ENCODE measurements around the gene CRAT. TPM values are rescaled to one million over a fixed set of nuclear protein-coding genes. Genes with fewer than 3 reads are reported as not detected.

Gene CRAT
- total RNA-seq, 4 donors from 2014 or later = 73.9 to 117 (median 92.2) TPM

DNA sequence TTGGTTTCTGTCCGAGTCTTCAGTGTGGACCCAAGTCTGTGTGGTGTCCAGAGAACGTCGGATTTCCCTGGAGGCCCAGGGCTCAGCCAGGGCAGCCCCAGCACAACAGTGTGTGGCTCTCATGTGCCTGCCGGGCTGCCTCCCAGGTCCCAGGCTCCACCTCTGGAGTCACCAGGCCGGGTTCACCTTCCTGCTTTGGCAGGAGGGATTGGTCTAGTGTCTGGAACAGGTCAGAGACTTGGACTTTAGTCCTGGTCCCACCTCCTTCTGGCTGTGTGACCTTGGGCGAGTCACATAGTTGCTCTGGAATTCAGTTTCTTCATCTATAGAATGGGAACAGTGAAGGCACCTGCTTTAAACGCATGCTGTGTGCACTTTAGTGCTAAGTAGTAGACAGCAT, 26.5 kb downstream of the CRAT start:
- 93% methylated on average over 3 of the region's 7 CpGs for WGBS
- Histone ChIP-seq H3K36me3 (peaks cover 9 to 46% (median 41%) of the 10 kb centered on the region in 4 donors), H3K27ac (replicated peaks in 1 of 4) (no peak overlapping the region), H3K27me3 (no peaks in the 10 kb centered on the region), H3K4me1 (peaks cover 11 to 37% (median 23%) of the 10 kb centered on the region in 4 donors), H3K4me3 (no peak overlapping the region), H3K9me3 (no peaks in the 10 kb centered on the region)
- TF ChIP-seq POLR2A (IDR thresholded peaks at IDR 0.05; ENCODE audit: low read depth) = no peak
- intact Hi-C loops (cut with DNase I) = no loop called here
- DNase-seq (ENCODE audit: extremely low spot score) = no peak

DNA sequence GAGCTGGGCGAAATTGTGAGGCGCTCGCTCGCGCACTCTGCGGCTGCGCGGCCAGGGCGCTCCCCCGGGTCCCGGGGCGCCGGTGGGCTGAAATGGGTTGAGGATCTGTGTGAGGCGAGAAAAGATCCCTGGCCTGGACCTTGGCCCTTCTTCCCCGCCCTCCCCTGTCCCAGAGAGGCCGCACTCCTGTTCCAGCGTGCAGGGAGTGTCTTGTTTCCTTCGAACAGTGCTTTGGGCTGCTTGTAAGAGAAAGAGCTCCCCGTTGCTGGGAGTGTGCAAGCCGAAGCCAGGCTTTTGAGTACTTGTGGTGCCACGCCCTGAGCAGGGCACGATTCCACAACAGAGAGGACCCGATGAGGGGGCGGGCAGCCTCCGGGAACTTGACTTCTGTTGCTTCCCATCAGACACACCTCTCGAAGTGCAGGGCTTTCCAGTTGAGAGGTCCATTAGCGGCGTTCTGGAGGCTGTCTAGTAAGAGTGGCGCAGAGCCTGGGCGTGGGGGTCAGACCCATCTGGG, 29.1 kb downstream of the CRAT start:
- TF ChIP-seq POLR2AphosphoS5 (IDR thresholded peaks at IDR 0.05) = peak in 1 of 2 donors; percentile 39
- TF ChIP-seq, protein P1, sequence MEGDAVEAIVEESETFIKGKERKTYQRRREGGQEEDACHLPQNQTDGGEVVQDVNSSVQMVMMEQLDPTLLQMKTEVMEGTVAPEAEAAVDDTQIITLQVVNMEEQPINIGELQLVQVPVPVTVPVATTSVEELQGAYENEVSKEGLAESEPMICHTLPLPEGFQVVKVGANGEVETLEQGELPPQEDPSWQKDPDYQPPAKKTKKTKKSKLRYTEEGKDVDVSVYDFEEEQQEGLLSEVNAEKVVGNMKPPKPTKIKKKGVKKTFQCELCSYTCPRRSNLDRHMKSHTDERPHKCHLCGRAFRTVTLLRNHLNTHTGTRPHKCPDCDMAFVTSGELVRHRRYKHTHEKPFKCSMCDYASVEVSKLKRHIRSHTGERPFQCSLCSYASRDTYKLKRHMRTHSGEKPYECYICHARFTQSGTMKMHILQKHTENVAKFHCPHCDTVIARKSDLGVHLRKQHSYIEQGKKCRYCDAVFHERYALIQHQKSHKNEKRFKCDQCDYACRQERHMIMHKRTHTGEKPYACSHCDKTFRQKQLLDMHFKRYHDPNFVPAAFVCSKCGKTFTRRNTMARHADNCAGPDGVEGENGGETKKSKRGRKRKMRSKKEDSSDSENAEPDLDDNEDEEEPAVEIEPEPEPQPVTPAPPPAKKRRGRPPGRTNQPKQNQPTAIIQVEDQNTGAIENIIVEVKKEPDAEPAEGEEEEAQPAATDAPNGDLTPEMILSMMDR (IDR thresholded peaks at IDR 0.05) = no peak
- Histone ChIP-seq H3K4me3 (peak overlapping the region; percentile 68 to 88 (median 74)), H3K9me3 (no peaks in the 10 kb centered on the region), H3K27me3 (no peaks in the 10 kb centered on the region), H3K36me3 (peaks cover 8 to 22% (median 21%) of the 10 kb centered on the region in 4 donors), H3K27ac (replicated peaks in 1 of 4) (peak overlapping the region; percentile 75 to 88 (median 81)), H3K4me1 (peaks cover 11 to 37% (median 23%) of the 10 kb centered on the region in 4 donors)
- intact Hi-C loops (cut with DNase I) = no loop called here
- WGBS = 8% methylated on average over 11 of the region's 30 CpGs
- no peak for DNase-seq (ENCODE audit: extremely low spot score)

DNA sequence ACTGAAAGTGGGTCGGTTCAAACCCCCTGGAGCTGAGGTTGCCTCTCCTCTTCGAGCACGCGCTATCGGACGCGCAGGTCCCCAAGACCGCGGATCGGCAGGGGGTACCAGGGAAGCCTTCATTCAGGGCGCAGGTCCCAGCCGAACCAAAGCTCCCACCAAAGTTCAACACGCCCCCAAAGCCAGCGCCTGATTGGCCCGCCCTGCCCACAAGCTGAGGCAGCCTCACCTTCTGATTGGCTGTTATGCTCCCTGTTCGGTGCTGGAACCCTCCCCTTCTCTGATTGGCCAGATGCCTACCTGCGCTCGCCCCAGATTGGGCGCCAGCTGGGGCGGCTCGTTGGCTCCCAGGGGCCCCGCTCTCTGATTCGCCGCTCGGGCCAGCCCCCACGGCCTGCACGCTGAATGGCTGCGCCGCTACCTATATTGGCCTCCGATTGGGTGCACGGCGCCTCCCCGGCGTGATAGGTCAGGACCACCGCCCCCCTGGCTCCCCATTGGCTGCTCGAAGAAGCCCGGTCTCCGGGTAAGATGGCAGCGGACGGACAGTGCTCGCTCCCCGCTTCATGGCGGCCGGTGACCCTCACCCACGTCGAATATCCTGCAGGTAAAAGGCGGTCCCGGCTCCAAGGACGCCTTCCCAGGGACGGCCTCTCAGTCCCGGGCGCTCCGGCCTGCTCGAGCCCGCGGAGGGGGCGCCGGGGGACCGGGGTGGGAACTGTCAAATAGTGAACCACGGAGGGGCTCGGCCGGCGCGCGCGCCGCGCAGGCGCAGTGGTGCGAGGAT, 29.8 kb downstream of the CRAT start, which contains the start of gene DOLPP1:
Gene DOLPP1 (plus strand): TSS at position 511 of the 787 bp plus-strand sequence. CDS start 21 bp downstream, at position 532.
- TF ChIP-seq POLR2A (IDR thresholded peaks at IDR 0.05; ENCODE audit: low read depth) = peak; percentile 44
- peak in 1 of 2 donors; percentile 80 for TF ChIP-seq POLR2AphosphoS5 (IDR thresholded peaks at IDR 0.05)
- TF ChIP-seq, protein P1 (IDR thresholded peaks at IDR 0.05) = peak in 1 of 3 experiments; percentile 43
- TF ChIP-seq EP300 (IDR thresholded peaks at IDR 0.05) = no peak
- no peaks in the 10 kb centered on the region for H3K27me3 ChIP-seq
- intact Hi-C loops (cut with DNase I) = no loop called here
- peak within 1 kb of the TSS; percentile 68 to 88 (median 74) for H3K4me3 ChIP-seq
- no peaks in the 10 kb centered on the region for H3K9me3 ChIP-seq
- peaks cover 1 to 16% (median 15%) of the 10 kb centered on the region in 4 donors for H3K36me3 ChIP-seq
- 0% methylated on average over 17 of the region's 70 CpGs for WGBS
- H3K27ac ChIP-seq (replicated peaks in 1 of 4) = peak within 1 kb of the TSS; percentile 75 to 88 (median 81)
- peaks cover 11 to 37% (median 23%) of the 10 kb centered on the region in 4 donors for H3K4me1 ChIP-seq
- peak; percentile 100 for DNase-seq (ENCODE audit: extremely low spot score)

DNA sequence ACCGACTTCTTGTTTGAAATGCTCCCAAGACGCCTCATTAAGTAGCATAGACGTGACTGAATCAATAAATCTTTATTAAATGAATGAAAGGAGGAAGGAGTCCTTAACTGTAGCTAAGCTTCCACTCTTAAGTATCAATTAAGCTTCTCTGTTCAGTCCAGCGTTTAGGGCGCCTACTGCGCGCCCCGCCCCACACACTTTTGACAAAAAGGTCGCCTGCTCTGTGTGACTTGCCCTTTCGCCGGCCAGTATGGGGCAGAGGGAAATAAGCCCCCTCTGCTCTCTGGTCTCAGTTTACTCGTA, 30.3 kb downstream of the CRAT start:
- intact Hi-C loops (cut with DNase I) = no loop called here
- Histone ChIP-seq H3K4me1 (peaks cover 11 to 37% (median 23%) of the 10 kb centered on the region in 4 donors), H3K4me3 (peak overlapping the region; percentile 68 to 88 (median 74)), H3K9me3 (no peaks in the 10 kb centered on the region), H3K27ac (replicated peaks in 1 of 4) (peak overlapping the region in 3 of 4 donors; percentile 75 to 88 (median 82)), H3K36me3 (peaks cover 0 to 10% (median 9%) of the 10 kb centered on the region in 4 donors), H3K27me3 (no peaks in the 10 kb centered on the region)
- TF ChIP-seq EP300 (IDR thresholded peaks at IDR 0.05) (no peak), POLR2AphosphoS5 (IDR thresholded peaks at IDR 0.05) (no peak), POLR2A (IDR thresholded peaks at IDR 0.05; ENCODE audit: low read depth) (no peak)
- TF ChIP-seq, protein P1 (IDR thresholded peaks at IDR 0.05) = no peak
- DNase-seq (ENCODE audit: extremely low spot score) = no peak
- WGBS = 7% methylated on average over 10 of the region's 12 CpGs

DNA sequence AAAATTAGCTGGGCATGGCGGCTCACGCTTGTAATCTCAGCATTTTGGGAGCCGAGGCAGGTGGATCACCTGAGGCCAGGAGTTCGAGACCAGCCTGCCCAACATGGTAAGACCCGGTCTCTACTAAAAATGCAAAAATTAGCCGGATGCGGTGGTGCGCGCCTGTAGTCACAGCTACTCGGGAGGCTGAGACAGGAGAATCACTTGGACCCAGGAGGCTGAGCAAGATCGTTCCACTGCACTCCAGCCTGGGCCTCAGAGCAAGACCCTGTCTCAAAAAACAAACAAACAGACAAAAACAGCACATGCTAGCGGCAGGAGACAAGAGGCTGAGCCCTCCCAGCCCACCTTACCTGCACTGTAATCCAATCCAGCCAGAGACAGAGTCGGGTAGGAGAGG, 30.8 kb downstream of the CRAT start:
- peaks cover 11 to 37% (median 23%) of the 10 kb centered on the region in 4 donors for H3K4me1 ChIP-seq
- DNase-seq (ENCODE audit: extremely low spot score) = no peak
- intact Hi-C loops (cut with DNase I) = loop anchor here (5.0 kb wide), 1 partner anchor 43 kb away; the partner anchor contains the start of gene MIGA2
- H3K36me3 ChIP-seq = peaks cover 0 to 6% (median 5%) of the 10 kb centered on the region in 4 donors
- H3K9me3 ChIP-seq = no peaks in the 10 kb centered on the region
- WGBS = 80% methylated on average over 13 of the region's 13 CpGs
- peak overlapping the region; percentile 68 to 88 (median 74) for H3K4me3 ChIP-seq
- no peaks in the 10 kb centered on the region for H3K27me3 ChIP-seq
- TF ChIP-seq POLR2AphosphoS5 (IDR thresholded peaks at IDR 0.05) = no peak
- TF ChIP-seq, protein P1 (IDR thresholded peaks at IDR 0.05) = no peak
- TF ChIP-seq POLR2A (IDR thresholded peaks at IDR 0.05; ENCODE audit: low read depth) = no peak
- TF ChIP-seq EP300 (IDR thresholded peaks at IDR 0.05) = no peak
- peak overlapping the region in 1 of 4 donors; percentile 75 for H3K27ac ChIP-seq (replicated peaks in 1 of 4)

Data from esophagus muscularis mucosa (tissue), 4 donors.